GM18505 (cell line): Measurements from ENCODE around the gene SRPRA.

Source experiments
- ATAC-seq: cut with Tn5 transposase; IDR thresholded peaks from one replicate; pipeline ENCODE4 v1.9.1; 2021; ENCODE audit not compliant: unreplicated experiment
- POLR2A ChIP-seq: IDR thresholded peaks from 4 replicates; pipeline ENCODE4 v1.6.1; 2011; ENCODE audit warnings: borderline replicate concordance; ENCODE audit not compliant: insufficient read depth, insufficient read length; ENCODE audit errors: extremely low read depth

SRPRA gene

DNA sequence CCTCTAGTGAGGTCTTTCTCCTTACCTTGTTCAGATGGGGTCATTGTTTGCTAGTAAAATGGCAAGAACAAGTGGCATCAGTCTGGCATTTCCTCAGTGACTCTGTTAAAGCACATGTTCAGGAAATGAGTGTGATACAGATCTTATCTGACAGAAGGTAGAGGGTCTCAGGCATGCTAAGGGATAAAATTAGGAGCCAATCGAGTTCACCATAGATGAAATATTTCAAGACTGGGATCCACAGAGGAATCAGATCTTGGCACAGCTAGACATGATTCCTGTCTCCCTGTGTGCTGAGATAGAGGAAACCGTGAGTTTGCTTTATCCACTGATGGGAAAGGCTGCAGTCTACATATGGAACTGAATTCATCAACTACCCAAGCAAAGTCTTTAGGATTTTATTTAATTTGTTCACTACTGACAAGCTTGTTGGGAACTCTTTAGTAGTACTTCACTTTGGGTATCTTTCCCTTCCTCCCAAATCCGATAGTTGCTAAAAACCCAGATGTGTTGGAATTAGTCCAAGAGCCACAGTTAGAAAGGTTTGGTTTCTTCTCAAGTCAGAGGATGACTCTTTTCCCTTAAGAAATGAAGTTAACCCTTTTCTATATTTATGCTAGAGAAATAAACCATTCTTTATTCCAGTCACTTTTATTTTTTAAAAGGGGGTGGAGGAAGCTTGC is 38.7 kb downstream of the SRPRA start:
- TF ChIP-seq POLR2A: no peak
- ATAC-seq: no peak

- TF ChIP-seq POLR2A: no peak
- ATAC-seq: no peak
These were observed 42.2 kb downstream of the SRPRA start for GRCh38 chr11:126226334-126227084.

- ATAC-seq: no peak
- no peak for TF ChIP-seq POLR2A
These were observed 43.4 kb downstream of the SRPRA start for GRCh38 chr11:126225295-126225665.

- ATAC-seq: no peak
- TF ChIP-seq POLR2A: no peak
These were observed 43.9 kb downstream of the SRPRA start for GRCh38 chr11:126224647-126225294.

- no peak for ATAC-seq
- no peak for TF ChIP-seq POLR2A
These were observed 49.1 kb downstream of the SRPRA start for GRCh38 chr11:126219547-126219946.

GRCh38 chr11:126217491-126217890 is 51.2 kb downstream of the SRPRA start:
- no peak for ATAC-seq
- TF ChIP-seq POLR2A: no peak

GRCh38 chr11:126216526-126217305 is 52.0 kb downstream of the SRPRA start:
- no peak for TF ChIP-seq POLR2A
- ATAC-seq: no peak

GRCh38 chr11:126214841-126215240 is 53.9 kb downstream of the SRPRA start:
- no peak for ATAC-seq
- no peak for TF ChIP-seq POLR2A

DNA sequence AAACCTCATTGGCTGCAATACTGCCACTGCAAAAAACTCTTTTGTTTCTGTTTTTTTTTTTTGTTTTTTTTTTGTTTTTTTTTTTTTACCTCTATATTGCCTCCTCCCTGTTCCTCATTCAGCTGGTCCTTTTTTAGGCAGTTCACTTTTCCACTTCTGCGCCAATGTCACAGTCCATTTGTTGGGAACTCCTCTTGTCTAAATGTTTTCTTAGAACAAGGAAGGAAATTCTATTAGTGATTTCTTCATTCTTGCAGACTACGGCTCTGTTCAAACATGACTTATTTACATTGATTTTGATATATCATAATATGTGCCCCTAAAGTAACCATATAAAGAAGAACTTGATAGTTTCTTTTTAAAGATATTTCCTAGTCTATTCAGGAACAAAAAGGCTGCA is 54.3 kb downstream of the SRPRA start:
- no peak for ATAC-seq
- TF ChIP-seq POLR2A: no peak
